WTC11 (cell line): Measurements from ENCODE around the gene TMEM256. TPM values are rescaled to one million over a fixed set of nuclear protein-coding genes. Genes with fewer than 3 reads are reported as not detected.

ENCODE experiments used
- ATAC-seq: fragments of 200-7000 bp; cut with Tn5 transposase; 2 replicates; pipeline ENCODE4 v1.10.0; 2021; ENCODE audit warnings: mild to moderate bottlenecking, moderate library complexity
- CTCF ChIA-PET: fragments of 300-600 bp; sonication (Branson Sonifier 250); formaldehyde crosslinking; loops from one replicate; lab custom pipeline; 2021; ENCODE audit warnings: antibody characterized with exemption; lab: Charles Lee
- POLR2A ChIA-PET: fragments of 350-600 bp; sonication (Branson Sonifier 250); formaldehyde crosslinking; loops from one replicate; lab custom pipeline; 2021; ENCODE audit warnings: antibody characterized with exemption; lab: Charles Lee
- DNase-seq: peaks from one replicate; pipeline ENCODE4 v3.0.0; 2021; ENCODE audit warnings: low spot score
- H3K27ac Mint-ChIP-seq: 2 replicates; pipeline ENCODE4 v1.8.0; 2021; ENCODE audit warnings: mixed read lengths
- H3K27me3 Mint-ChIP-seq: 2 replicates; pipeline ENCODE4 v1.8.0; 2021; ENCODE audit warnings: low read depth, mild to moderate bottlenecking, moderate library complexity, mixed read lengths
- H3K36me3 Mint-ChIP-seq: 2 replicates; pipeline ENCODE4 v1.8.0; 2021; ENCODE audit warnings: mixed read lengths
- H3K4me1 Mint-ChIP-seq: 2 replicates; pipeline ENCODE4 v1.8.0; 2022; ENCODE audit warnings: mixed read lengths
- H3K4me3 Mint-ChIP-seq: 2 replicates; pipeline ENCODE4 v1.8.0; 2021; ENCODE audit warnings: mild to moderate bottlenecking, moderate library complexity, mixed read lengths
- H3K9me3 Mint-ChIP-seq: 2 replicates; pipeline ENCODE4 v1.8.0; 2021; ENCODE audit warnings: mixed read lengths
- CREM ChIP-seq: sonication (generic); formaldehyde crosslinking; IDR thresholded peaks from 2 replicates; pipeline ENCODE4 v1.8.1; 2022; ENCODE audit warnings: mild to moderate bottlenecking, missing genetic modification reagents, moderate library complexity
- FOXJ3 ChIP-seq: sonication (generic); formaldehyde crosslinking; IDR thresholded peaks from 2 replicates; pipeline ENCODE4 v1.9.0; 2021; ENCODE audit warnings: missing genetic modification reagents, mild to moderate bottlenecking, borderline replicate concordance
- FOXK1 ChIP-seq: sonication (generic); formaldehyde crosslinking; IDR thresholded peaks from 2 replicates; pipeline ENCODE4 v1.8.0; 2022; ENCODE audit warnings: mild to moderate bottlenecking, moderate library complexity, missing genetic modification reagents
- HMGXB4 ChIP-seq: sonication (generic); formaldehyde crosslinking; IDR thresholded peaks from 2 replicates; pipeline ENCODE4 v1.8.1; 2023; ENCODE audit warnings: mild to moderate bottlenecking, moderate library complexity, missing genetic modification reagents
- NFE2L1 ChIP-seq: sonication (generic); formaldehyde crosslinking; IDR thresholded peaks from 2 replicates; pipeline ENCODE4 v1.8.1; 2023; ENCODE audit warnings: missing genetic modification reagents
- OVOL2 ChIP-seq: fragments of 250-450 bp; sonication (Bioruptor Pico); IDR thresholded peaks from 2 replicates; pipeline ENCODE4 v1.9.0; 2021; ENCODE audit warnings: mild to moderate bottlenecking, borderline replicate concordance
- PRRX2 ChIP-seq: fragments of 250-450 bp; sonication (Bioruptor Pico); IDR thresholded peaks from 2 replicates; pipeline ENCODE4 v1.8.0; 2021; ENCODE audit warnings: mild to moderate bottlenecking
- SP1 ChIP-seq: sonication (generic); formaldehyde crosslinking; conservative IDR thresholded peaks from 2 replicates; pipeline ENCODE4 v1.8.1; 2022; ENCODE audit warnings: missing genetic modification reagents
- TEAD4 ChIP-seq: sonication (generic); formaldehyde crosslinking; IDR thresholded peaks from 2 replicates; pipeline ENCODE4 v1.8.0; 2022; ENCODE audit warnings: mild to moderate bottlenecking, missing genetic modification reagents
- ZNF396 ChIP-seq: fragments of 250-450 bp; sonication (Bioruptor Pico); IDR thresholded peaks from 2 replicates; pipeline ENCODE4 v1.8.0; 2021; ENCODE audit warnings: mild to moderate bottlenecking, moderate library complexity, borderline replicate concordance
- ZNF532 ChIP-seq: fragments of 250-450 bp; sonication (Bioruptor Pico); IDR thresholded peaks from 2 replicates; pipeline ENCODE4 v1.9.0; 2021; ENCODE audit warnings: mild to moderate bottlenecking, borderline replicate concordance
- total RNA-seq: library from RNA; stranded (reverse); gene quantifications from 3 replicates; pipeline ENCODE4 v1.2.3, GENCODE V29; 2021
- TF ChIP-seq, protein P1 (sequence below): sonication (generic); formaldehyde crosslinking; IDR thresholded peaks from 2 replicates; pipeline ENCODE4 v1.8.1; 2023; ENCODE audit warnings: mild to moderate bottlenecking, missing genetic modification reagents
- TF ChIP-seq, protein P2 (sequence below): fragments of 250-450 bp; sonication (Bioruptor Pico); IDR thresholded peaks from 2 replicates; pipeline ENCODE4 v1.9.0; 2021; ENCODE audit warnings: moderate library complexity, mild to moderate bottlenecking, inconsistent platforms, borderline replicate concordance
- TF ChIP-seq, protein P3 (sequence below): sonication (generic); formaldehyde crosslinking; IDR thresholded peaks from 2 replicates; pipeline ENCODE4 v1.8.1; 2022; ENCODE audit warnings: low read depth, missing genetic modification reagents, borderline replicate concordance
- TF ChIP-seq, protein P4 (sequence below): sonication (generic); formaldehyde crosslinking; IDR thresholded peaks from 2 replicates; pipeline ENCODE4 v1.8.0; 2023; ENCODE audit warnings: missing genetic modification reagents, mild to moderate bottlenecking, borderline replicate concordance

The TMEM256 gene
- total RNA-seq, 1 experiment from 2014 or later = 132 TPM

GRCh38 chr17:7415784-7416183 is 11.9 kb upstream of the TMEM256 start:
- POLR2A ChIA-PET = no interaction called here
- Mint-ChIP-seq H3K4me1 (peaks cover 24% of the 10 kb centered on the region), H3K36me3 (peaks cover 18% of the 10 kb centered on the region; the same call in 1 of the 2 replicates), H3K4me3 (no peak overlapping the region), H3K27me3 (no peaks in the 10 kb centered on the region), H3K27ac (no peak overlapping the region), H3K9me3 (no peaks in the 10 kb centered on the region)
- ATAC-seq = no peak
- no peak for DNase-seq
- TF ChIP-seq, protein P1, sequence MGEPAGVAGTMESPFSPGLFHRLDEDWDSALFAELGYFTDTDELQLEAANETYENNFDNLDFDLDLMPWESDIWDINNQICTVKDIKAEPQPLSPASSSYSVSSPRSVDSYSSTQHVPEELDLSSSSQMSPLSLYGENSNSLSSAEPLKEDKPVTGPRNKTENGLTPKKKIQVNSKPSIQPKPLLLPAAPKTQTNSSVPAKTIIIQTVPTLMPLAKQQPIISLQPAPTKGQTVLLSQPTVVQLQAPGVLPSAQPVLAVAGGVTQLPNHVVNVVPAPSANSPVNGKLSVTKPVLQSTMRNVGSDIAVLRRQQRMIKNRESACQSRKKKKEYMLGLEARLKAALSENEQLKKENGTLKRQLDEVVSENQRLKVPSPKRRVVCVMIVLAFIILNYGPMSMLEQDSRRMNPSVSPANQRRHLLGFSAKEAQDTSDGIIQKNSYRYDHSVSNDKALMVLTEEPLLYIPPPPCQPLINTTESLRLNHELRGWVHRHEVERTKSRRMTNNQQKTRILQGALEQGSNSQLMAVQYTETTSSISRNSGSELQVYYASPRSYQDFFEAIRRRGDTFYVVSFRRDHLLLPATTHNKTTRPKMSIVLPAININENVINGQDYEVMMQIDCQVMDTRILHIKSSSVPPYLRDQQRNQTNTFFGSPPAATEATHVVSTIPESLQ (CRISPR knock-in tag) = no peak
- TF ChIP-seq CREM (CRISPR knock-in tag) (no peak), HMGXB4 (CRISPR knock-in tag) (no peak), PRRX2 (CRISPR knock-in tag) (no peak), OVOL2 (no peak), NFE2L1 (CRISPR knock-in tag) (no peak), ZNF396 (CRISPR knock-in tag) (no peak), FOXK1 (CRISPR knock-in tag) (no peak), SP1 (CRISPR knock-in tag) (no peak), FOXJ3 (CRISPR knock-in tag) (no peak), TEAD4 (CRISPR knock-in tag) (no peak), ZNF532 (CRISPR knock-in tag) (no peak)
- TF ChIP-seq, protein P2, sequence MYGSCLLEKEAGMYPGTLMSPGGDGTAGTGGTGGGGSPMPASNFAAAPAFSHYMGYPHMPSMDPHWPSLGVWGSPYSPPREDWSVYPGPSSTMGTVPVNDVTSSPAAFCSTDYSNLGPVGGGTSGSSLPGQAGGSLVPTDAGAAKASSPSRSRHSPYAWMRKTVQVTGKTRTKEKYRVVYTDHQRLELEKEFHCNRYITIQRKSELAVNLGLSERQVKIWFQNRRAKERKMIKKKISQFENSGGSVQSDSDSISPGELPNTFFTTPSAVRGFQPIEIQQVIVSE = no peak
- TF ChIP-seq, protein P3, sequence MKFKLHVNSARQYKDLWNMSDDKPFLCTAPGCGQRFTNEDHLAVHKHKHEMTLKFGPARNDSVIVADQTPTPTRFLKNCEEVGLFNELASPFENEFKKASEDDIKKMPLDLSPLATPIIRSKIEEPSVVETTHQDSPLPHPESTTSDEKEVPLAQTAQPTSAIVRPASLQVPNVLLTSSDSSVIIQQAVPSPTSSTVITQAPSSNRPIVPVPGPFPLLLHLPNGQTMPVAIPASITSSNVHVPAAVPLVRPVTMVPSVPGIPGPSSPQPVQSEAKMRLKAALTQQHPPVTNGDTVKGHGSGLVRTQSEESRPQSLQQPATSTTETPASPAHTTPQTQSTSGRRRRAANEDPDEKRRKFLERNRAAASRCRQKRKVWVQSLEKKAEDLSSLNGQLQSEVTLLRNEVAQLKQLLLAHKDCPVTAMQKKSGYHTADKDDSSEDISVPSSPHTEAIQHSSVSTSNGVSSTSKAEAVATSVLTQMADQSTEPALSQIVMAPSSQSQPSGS = no peak
- TF ChIP-seq, protein P4, sequence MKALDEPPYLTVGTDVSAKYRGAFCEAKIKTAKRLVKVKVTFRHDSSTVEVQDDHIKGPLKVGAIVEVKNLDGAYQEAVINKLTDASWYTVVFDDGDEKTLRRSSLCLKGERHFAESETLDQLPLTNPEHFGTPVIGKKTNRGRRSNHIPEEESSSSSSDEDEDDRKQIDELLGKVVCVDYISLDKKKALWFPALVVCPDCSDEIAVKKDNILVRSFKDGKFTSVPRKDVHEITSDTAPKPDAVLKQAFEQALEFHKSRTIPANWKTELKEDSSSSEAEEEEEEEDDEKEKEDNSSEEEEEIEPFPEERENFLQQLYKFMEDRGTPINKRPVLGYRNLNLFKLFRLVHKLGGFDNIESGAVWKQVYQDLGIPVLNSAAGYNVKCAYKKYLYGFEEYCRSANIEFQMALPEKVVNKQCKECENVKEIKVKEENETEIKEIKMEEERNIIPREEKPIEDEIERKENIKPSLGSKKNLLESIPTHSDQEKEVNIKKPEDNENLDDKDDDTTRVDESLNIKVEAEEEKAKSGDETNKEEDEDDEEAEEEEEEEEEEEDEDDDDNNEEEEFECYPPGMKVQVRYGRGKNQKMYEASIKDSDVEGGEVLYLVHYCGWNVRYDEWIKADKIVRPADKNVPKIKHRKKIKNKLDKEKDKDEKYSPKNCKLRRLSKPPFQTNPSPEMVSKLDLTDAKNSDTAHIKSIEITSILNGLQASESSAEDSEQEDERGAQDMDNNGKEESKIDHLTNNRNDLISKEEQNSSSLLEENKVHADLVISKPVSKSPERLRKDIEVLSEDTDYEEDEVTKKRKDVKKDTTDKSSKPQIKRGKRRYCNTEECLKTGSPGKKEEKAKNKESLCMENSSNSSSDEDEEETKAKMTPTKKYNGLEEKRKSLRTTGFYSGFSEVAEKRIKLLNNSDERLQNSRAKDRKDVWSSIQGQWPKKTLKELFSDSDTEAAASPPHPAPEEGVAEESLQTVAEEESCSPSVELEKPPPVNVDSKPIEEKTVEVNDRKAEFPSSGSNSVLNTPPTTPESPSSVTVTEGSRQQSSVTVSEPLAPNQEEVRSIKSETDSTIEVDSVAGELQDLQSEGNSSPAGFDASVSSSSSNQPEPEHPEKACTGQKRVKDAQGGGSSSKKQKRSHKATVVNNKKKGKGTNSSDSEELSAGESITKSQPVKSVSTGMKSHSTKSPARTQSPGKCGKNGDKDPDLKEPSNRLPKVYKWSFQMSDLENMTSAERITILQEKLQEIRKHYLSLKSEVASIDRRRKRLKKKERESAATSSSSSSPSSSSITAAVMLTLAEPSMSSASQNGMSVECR (CRISPR knock-in tag) = no peak
- CTCF ChIA-PET = no interaction called here
